ENCODE results near the gene AHRR. TPM values are rescaled to one million over a fixed set of nuclear protein-coding genes. Genes with fewer than 3 reads are reported as not detected.

The AHRR gene
- total RNA-seq, 4 donors from 2014 or later = 1.3 to 8.8 (median 1.5) TPM

DNA sequence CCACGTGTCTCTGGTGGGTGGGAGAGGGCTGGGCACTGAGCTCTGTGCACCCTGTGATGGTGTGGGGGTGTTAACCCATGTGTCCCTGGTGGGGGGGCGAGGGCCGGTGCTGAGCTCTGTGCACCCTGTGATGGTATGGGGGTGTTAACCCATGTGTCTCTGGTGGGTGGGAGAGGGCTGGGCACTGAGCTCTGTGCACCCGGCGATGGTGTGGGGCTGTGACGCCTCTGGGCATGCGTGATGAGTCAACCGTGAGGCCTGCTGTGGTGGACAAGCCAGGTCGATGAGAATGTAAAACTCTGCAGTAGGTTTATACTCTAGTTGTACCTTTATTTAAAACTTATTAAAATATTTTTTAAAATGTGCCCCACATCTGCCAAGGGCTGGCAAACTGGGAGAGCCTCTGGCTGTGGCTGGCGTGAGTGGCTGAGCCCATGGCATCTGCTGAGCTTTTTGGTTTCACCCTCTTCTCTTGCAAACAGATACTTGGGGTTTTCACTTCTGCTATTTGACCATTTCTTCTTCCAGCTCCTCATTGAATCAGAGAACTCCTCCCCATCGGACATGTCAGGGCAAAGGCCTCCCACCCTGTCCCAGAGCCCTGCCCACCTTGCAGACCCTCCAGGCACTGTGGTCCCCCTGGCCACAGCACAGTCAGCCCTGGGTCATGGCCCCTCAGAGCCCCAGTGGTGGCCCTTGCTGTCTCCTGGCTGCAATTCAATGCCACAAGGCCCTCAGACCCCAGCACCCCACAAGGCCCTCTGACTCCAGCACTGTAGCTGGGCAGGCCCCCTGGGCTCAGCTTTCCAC is 103.0 kb downstream of the AHRR start:
- H3K27ac ChIP-seq = no peak overlapping the region
- in situ Hi-C loops (cut with MboI; ENCODE audit: low pct_ligation_motif_present in 1 of 4, low pct_unique_long_range_greater_than_20kb in 1 of 4, low sequenced_read_pairs in 3 of 4) (no loop called here), intact Hi-C loops (cut with DNase I; ENCODE audit: low total_unique reads) (no loop called here)
- TF ChIP-seq POLR2AphosphoS5 (IDR thresholded peaks at IDR 0.05) = no peak
- no peak for TF ChIP-seq POLR2A (IDR thresholded peaks at IDR 0.05)
- no peak for TF ChIP-seq EP300 (IDR thresholded peaks at IDR 0.05; ENCODE audit: low read depth)
- TF ChIP-seq, protein P1, sequence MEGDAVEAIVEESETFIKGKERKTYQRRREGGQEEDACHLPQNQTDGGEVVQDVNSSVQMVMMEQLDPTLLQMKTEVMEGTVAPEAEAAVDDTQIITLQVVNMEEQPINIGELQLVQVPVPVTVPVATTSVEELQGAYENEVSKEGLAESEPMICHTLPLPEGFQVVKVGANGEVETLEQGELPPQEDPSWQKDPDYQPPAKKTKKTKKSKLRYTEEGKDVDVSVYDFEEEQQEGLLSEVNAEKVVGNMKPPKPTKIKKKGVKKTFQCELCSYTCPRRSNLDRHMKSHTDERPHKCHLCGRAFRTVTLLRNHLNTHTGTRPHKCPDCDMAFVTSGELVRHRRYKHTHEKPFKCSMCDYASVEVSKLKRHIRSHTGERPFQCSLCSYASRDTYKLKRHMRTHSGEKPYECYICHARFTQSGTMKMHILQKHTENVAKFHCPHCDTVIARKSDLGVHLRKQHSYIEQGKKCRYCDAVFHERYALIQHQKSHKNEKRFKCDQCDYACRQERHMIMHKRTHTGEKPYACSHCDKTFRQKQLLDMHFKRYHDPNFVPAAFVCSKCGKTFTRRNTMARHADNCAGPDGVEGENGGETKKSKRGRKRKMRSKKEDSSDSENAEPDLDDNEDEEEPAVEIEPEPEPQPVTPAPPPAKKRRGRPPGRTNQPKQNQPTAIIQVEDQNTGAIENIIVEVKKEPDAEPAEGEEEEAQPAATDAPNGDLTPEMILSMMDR (IDR thresholded peaks at IDR 0.05) = no peak
- WGBS, 2 donors (ENCODE audit: low coverage in 1 of 2) = 56 to 75% methylated on average over 5 to 11 of the region's 11 CpGs
- H3K9me3 ChIP-seq = no peaks in the 10 kb centered on the region
- no peak overlapping the region for H3K4me3 ChIP-seq
- no peaks in the 10 kb centered on the region for H3K27me3 ChIP-seq
- no peaks in the 10 kb centered on the region for H3K36me3 ChIP-seq
- DNase-seq = no peak
- H3K4me1 ChIP-seq = peaks cover 0 to 5% (median 1%) of the 10 kb centered on the region in 4 donors

DNA sequence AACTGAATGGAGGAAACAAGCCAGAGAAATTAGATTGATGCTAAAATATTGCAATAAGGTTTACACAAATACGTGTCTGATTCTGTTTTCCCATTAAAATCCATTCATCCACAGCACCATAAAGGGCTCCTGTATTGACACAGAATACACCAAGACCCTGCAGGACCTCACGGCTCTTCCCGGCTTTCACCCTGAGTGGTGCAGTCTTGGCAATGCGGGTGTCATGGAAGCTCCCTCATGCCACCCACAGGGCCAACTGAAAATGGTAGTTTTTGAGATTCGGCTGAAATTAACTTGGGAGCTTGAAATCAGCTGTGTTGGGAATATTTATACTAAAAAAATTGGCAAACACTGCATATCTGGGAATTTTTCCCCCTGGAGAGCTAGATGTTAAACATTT is 104.2 kb downstream of the AHRR start:
- Histone ChIP-seq H3K27ac (no peak overlapping the region), H3K27me3 (no peaks in the 10 kb centered on the region), H3K9me3 (no peaks in the 10 kb centered on the region), H3K4me1 (peaks cover 2 to 14% (median 12%) of the 10 kb centered on the region in 4 donors), H3K36me3 (no peaks in the 10 kb centered on the region), H3K4me3 (no peak overlapping the region)
- in situ Hi-C loops (cut with MboI; ENCODE audit: low pct_ligation_motif_present in 1 of 4, low pct_unique_long_range_greater_than_20kb in 1 of 4, low sequenced_read_pairs in 3 of 4) = no loop called here
- 16 to 51% methylated on average over 5 of the region's 5 CpGs for WGBS, 2 donors (ENCODE audit: low coverage in 1 of 2)
- intact Hi-C loops (cut with DNase I; ENCODE audit: low total_unique reads) = no loop called here
- no peak for DNase-seq
- TF ChIP-seq EP300 (IDR thresholded peaks at IDR 0.05; ENCODE audit: low read depth) (no peak), POLR2A (IDR thresholded peaks at IDR 0.05) (no peak), POLR2AphosphoS5 (IDR thresholded peaks at IDR 0.05) (no peak)
- TF ChIP-seq, protein P1 (IDR thresholded peaks at IDR 0.05) = no peak

DNA sequence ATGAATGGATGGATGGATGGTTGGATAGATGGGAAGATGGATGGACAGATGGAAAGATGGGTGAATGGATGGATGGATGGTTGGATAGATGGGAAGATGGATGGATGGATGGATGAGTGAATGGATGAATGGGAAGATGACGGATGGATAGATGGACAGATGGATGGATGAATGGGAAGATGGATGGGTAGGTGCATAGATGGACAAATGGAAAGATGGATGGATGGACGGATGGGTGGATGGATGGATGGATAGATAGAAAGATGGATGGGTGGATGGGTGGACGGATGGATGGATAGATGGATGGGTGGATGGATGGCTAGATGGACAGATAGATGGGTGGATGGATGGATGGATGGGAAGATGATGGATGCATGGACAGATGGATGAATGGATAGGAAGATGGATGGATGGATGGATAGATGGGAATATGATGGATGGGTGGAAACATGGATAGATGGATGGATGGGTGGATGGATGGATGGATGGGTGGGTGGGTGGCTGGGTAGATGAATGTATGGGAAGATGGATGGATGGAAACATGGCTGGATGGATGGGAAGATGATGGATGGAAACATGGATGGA is 105.0 kb downstream of the AHRR start:
- in situ Hi-C loops (cut with MboI; ENCODE audit: low pct_ligation_motif_present in 1 of 4, low pct_unique_long_range_greater_than_20kb in 1 of 4, low sequenced_read_pairs in 3 of 4) = no loop called here
- DNase-seq = no peak
- no peaks in the 10 kb centered on the region for H3K36me3 ChIP-seq
- WGBS, 2 donors (ENCODE audit: low coverage in 1 of 2) = 60 to 84% methylated on average over 3 of the region's 3 CpGs
- no peaks in the 10 kb centered on the region for H3K27me3 ChIP-seq
- peaks cover 5 to 20% (median 19%) of the 10 kb centered on the region in 4 donors for H3K4me1 ChIP-seq
- no peaks in the 10 kb centered on the region for H3K9me3 ChIP-seq
- no peak overlapping the region for H3K27ac ChIP-seq
- no peak overlapping the region for H3K4me3 ChIP-seq
- intact Hi-C loops (cut with DNase I; ENCODE audit: low total_unique reads) = no loop called here
- TF ChIP-seq EP300 (IDR thresholded peaks at IDR 0.05; ENCODE audit: low read depth) (no peak), POLR2A (IDR thresholded peaks at IDR 0.05) (no peak), POLR2AphosphoS5 (IDR thresholded peaks at IDR 0.05) (no peak)
- TF ChIP-seq, protein P1 (IDR thresholded peaks at IDR 0.05) = no peak

DNA sequence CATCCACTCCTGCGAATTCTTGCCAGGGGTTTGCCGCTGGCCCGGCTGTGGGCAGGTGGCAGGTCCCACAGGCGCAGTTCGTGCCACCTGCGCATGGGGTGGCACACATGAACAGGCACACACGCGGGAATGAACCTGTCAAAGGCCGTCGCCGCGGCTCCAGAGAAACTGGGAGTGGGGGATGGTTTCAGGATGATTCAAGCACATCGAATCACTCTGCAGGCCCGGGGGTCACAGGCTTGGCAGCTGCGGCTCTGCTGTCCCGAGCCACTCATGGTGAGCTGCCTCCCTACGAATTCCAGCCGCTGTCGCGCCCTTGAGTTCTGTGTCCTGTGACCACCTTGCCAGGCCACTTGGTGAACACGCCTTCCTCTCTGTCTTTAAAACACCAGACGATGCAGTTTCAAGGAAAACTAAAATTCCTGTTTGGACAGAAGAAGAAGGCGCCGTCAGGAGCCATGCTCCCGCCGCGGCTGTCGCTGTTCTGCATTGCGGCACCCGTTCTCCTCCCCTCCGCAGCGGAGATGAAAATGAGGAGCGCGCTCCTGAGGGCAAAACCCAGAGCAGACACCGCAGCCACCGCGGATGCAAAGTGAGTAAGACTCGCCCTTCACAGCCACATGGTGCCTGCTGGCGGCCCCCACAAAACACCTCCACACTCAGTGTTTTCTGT is 106.0 kb downstream of the AHRR start:
- no peaks in the 10 kb centered on the region for H3K9me3 ChIP-seq
- no peak overlapping the region for H3K27ac ChIP-seq
- H3K36me3 ChIP-seq = no peaks in the 10 kb centered on the region
- H3K4me1 ChIP-seq = peaks cover 5 to 20% (median 20%) of the 10 kb centered on the region in 4 donors
- 94 to 100% methylated on average over 1 to 39 of the region's 39 CpGs for WGBS, 2 donors (ENCODE audit: low coverage in 1 of 2)
- no peak for TF ChIP-seq POLR2A (IDR thresholded peaks at IDR 0.05)
- TF ChIP-seq, protein P1 (IDR thresholded peaks at IDR 0.05) = no peak
- TF ChIP-seq EP300 (IDR thresholded peaks at IDR 0.05; ENCODE audit: low read depth) = no peak
- no peak for TF ChIP-seq POLR2AphosphoS5 (IDR thresholded peaks at IDR 0.05)
- intact Hi-C loops (cut with DNase I; ENCODE audit: low total_unique reads) (no loop called here), in situ Hi-C loops (cut with MboI; ENCODE audit: low pct_ligation_motif_present in 1 of 4, low pct_unique_long_range_greater_than_20kb in 1 of 4, low sequenced_read_pairs in 3 of 4) (no loop called here)
- H3K4me3 ChIP-seq = no peak overlapping the region
- H3K27me3 ChIP-seq = no peaks in the 10 kb centered on the region
- no peak for DNase-seq

Data from transverse colon (tissue), 4 donors.